ENCODE data around the gene LRRC4. TPM values are rescaled to one million over a fixed set of nuclear protein-coding genes. Genes with fewer than 3 reads are reported as not detected.
A peak's percentile ranks its signal among the peaks of the same experiment; 100 is the strongest.

The LRRC4 gene
- total RNA-seq, 1 experiment from 2014 or later: not detected

DNA sequence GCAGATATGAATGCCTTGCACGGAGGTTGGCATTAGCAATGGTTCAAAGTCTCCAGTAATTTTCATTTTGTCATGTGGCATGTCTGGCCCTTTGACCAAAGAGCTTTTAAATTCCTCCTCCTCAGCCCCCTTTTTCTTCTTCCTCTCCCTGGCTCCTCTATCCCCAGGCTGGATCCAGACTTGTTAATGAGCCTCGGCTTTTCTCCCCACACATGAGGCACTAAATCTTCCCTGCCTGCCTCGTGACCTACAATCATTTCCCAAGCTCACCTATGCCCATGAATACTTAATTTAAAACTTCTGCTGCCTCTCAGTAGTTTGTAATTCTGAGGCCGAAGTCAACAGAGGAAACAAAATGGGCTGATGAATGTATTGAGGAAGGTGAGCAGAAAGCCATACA lies 23.3 kb upstream of the LRRC4 start:
- CTCF ChIA-PET: interaction anchor here (0.6 to 0.8 kb wide), 3 partner anchors 8 to 720 kb away, joined by 3 read pairs; no protein-coding TSS in a partner anchor
- TF ChIP-seq, protein P1, sequence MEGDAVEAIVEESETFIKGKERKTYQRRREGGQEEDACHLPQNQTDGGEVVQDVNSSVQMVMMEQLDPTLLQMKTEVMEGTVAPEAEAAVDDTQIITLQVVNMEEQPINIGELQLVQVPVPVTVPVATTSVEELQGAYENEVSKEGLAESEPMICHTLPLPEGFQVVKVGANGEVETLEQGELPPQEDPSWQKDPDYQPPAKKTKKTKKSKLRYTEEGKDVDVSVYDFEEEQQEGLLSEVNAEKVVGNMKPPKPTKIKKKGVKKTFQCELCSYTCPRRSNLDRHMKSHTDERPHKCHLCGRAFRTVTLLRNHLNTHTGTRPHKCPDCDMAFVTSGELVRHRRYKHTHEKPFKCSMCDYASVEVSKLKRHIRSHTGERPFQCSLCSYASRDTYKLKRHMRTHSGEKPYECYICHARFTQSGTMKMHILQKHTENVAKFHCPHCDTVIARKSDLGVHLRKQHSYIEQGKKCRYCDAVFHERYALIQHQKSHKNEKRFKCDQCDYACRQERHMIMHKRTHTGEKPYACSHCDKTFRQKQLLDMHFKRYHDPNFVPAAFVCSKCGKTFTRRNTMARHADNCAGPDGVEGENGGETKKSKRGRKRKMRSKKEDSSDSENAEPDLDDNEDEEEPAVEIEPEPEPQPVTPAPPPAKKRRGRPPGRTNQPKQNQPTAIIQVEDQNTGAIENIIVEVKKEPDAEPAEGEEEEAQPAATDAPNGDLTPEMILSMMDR (IDR thresholded peaks at IDR 0.05; ENCODE audit: unreplicated experiment): no peak

DNA sequence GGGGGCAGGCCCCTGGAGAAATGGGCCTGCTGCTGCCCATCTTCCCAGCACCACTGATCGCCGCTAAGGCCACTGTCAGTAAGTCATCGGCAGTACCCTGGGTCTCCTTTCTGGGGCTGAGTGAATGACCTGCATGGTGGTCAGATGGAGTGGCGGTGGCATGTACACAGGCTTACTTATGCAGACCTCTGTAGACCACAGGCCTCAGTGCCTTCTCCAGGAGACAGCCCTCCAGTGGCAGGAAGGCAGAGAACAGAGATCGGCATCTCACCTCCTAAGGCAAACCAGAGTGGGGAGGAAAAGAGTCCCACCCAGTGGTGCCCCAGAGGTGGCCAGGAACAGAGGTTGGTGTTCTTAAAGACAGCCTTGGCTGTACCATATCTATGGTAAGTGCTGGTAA lies 22.8 kb upstream of the LRRC4 start:
- TF ChIP-seq, protein P1 (IDR thresholded peaks at IDR 0.05; ENCODE audit: unreplicated experiment): no peak
- Mint-ChIP-seq H3K27me3 (ENCODE audit: insufficient read depth, unreplicated experiment) (no peaks in the 10 kb centered on the region), H3K9me3 (ENCODE audit: unreplicated experiment) (no peaks in the 10 kb centered on the region), H3K27ac (ENCODE audit: low read depth, unreplicated experiment) (no peak overlapping the region), H3K4me1 (ENCODE audit: insufficient read depth, unreplicated experiment) (peaks cover 7% of the 10 kb centered on the region), H3K4me3 (ENCODE audit: unreplicated experiment) (no peak overlapping the region), H3K36me3 (ENCODE audit: insufficient read depth, unreplicated experiment) (peaks cover 24% of the 10 kb centered on the region)
- ChIA-PET CTCF (interaction anchor here (0.6 to 0.8 kb wide), 3 partner anchors 9 to 719 kb away, joined by 3 read pairs; no protein-coding TSS in a partner anchor), POLR2A (interaction anchor here (1.5 kb wide), 1 partner anchor 9 kb away, joined by 4 read pairs; no protein-coding TSS in a partner anchor)
- no peak for DNase-seq (ENCODE audit: unreplicated experiment)
- intact Hi-C loops (cut with micrococcal nuclease): no loop called here
- BruUV-seq (replicated peaks): no TSS peak

More for the DNA sequence above, 23.3 kb upstream of the LRRC4 start:
- no peaks in the 10 kb centered on the region for H3K9me3 Mint-ChIP-seq (ENCODE audit: unreplicated experiment)
- H3K27me3 Mint-ChIP-seq (ENCODE audit: insufficient read depth, unreplicated experiment): no peaks in the 10 kb centered on the region
- no peak for DNase-seq (ENCODE audit: unreplicated experiment)
- POLR2A ChIA-PET: interaction anchor here (1.1 kb wide), 1 partner anchor 14 kb away, joined by 5 read pairs; no protein-coding TSS in a partner anchor
- no peak overlapping the region for H3K4me3 Mint-ChIP-seq (ENCODE audit: unreplicated experiment)
- H3K27ac Mint-ChIP-seq (ENCODE audit: low read depth, unreplicated experiment): no peak overlapping the region
- intact Hi-C loops (cut with micrococcal nuclease): no loop called here
- H3K36me3 Mint-ChIP-seq (ENCODE audit: insufficient read depth, unreplicated experiment): peaks cover 21% of the 10 kb centered on the region
- BruUV-seq (replicated peaks): no TSS peak
- H3K4me1 Mint-ChIP-seq (ENCODE audit: insufficient read depth, unreplicated experiment): peaks cover 7% of the 10 kb centered on the region

DNA sequence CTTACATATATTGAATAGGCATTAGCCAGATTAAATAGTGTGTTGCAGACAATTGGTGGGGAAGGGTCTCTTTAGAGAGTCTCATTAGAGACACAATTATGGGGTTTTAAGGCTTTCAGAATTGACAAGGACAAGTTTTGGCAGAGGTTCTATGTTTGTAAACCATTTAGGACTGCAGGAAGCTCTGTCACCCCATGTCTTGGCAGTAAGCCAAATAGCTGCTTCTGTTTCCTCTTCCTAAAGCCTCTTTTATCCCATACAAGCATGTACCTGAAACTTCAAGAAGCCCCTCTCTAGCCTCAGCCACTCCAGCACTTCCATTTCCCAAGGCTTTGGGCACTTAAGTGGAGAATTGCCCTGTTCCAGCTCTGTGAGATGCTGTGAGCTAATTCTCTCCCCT lies 21.8 kb upstream of the LRRC4 start:
- BruUV-seq (replicated peaks): no TSS peak
- no peak overlapping the region for H3K4me3 Mint-ChIP-seq (ENCODE audit: unreplicated experiment)
- TF ChIP-seq, protein P1 (IDR thresholded peaks at IDR 0.05; ENCODE audit: unreplicated experiment): no peak
- intact Hi-C loops (cut with micrococcal nuclease): no loop called here
- no peaks in the 10 kb centered on the region for H3K9me3 Mint-ChIP-seq (ENCODE audit: unreplicated experiment)
- peak; percentile 33 for DNase-seq (ENCODE audit: unreplicated experiment)
- no peaks in the 10 kb centered on the region for H3K27me3 Mint-ChIP-seq (ENCODE audit: insufficient read depth, unreplicated experiment)
- POLR2A ChIA-PET: interaction anchor here (0.6 to 1.5 kb wide), 2 partner anchors 10 to 179 kb away, joined by 4 to 5 read pairs; no protein-coding TSS in a partner anchor
- peaks cover 24% of the 10 kb centered on the region for H3K36me3 Mint-ChIP-seq (ENCODE audit: insufficient read depth, unreplicated experiment)
- H3K27ac Mint-ChIP-seq (ENCODE audit: low read depth, unreplicated experiment): no peak overlapping the region
- CTCF ChIA-PET: interaction anchor here (0.7 to 1.1 kb wide), 4 partner anchors 17 to 157 kb away, joined by 3 to 5 read pairs (median 4); no protein-coding TSS in a partner anchor
- peaks cover 7% of the 10 kb centered on the region for H3K4me1 Mint-ChIP-seq (ENCODE audit: insufficient read depth, unreplicated experiment)

DNA sequence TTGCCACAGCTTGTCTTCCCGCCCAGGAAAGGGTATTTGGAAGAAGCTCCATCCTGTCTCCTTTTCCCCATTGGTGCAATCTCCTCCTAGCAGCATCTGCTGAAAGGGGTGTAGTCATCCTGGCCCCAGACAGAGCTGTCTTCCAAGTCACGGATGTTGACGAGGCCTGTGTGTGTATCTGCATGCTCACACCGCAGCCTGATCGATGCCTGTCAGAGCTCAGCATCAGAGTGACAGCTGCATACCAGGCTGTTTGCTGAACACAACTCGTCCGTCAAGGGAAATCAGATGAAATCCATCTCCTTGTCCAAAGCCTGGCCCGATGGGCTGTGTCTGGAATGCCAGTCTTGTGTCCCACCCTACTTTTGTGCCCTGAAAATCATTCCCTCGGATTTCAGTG lies 21.2 kb upstream of the LRRC4 start:
- CTCF ChIA-PET: interaction anchor here (0.6 to 1.5 kb wide), 7 partner anchors 14 to 83 kb away, joined by 3 to 6 read pairs (median 4); no protein-coding TSS in a partner anchor
- TF ChIP-seq, protein P1 (IDR thresholded peaks at IDR 0.05; ENCODE audit: unreplicated experiment): no peak

More for the DNA sequence above, 21.2 kb upstream of the LRRC4 start:
- no peak overlapping the region for H3K27ac Mint-ChIP-seq (ENCODE audit: low read depth, unreplicated experiment)
- H3K27me3 Mint-ChIP-seq (ENCODE audit: insufficient read depth, unreplicated experiment): no peaks in the 10 kb centered on the region
- POLR2A ChIA-PET: interaction anchor here (0.6 kb wide), 1 partner anchor 54 kb away, joined by 3 read pairs; no protein-coding TSS in a partner anchor
- no TSS peak for BruUV-seq (replicated peaks)
- peaks cover 7% of the 10 kb centered on the region for H3K4me1 Mint-ChIP-seq (ENCODE audit: insufficient read depth, unreplicated experiment)
- H3K36me3 Mint-ChIP-seq (ENCODE audit: insufficient read depth, unreplicated experiment): peaks cover 24% of the 10 kb centered on the region
- intact Hi-C loops (cut with micrococcal nuclease): no loop called here
- no peaks in the 10 kb centered on the region for H3K9me3 Mint-ChIP-seq (ENCODE audit: unreplicated experiment)
- H3K4me3 Mint-ChIP-seq (ENCODE audit: unreplicated experiment): no peak overlapping the region
- DNase-seq (ENCODE audit: unreplicated experiment): no peak
